Memory B cell (primary cell): ENCODE data around the gene OR10K1.
"Not testable (repeated sequence)": the region's sequence is repeated elsewhere in the genome, so short reads cannot be mapped to it uniquely, and the experiment has no call there.

ENCODE experiments used
- ATAC-seq: fragments of 150-1000 bp; cut with Tn5 transposase; 2 replicates; pipeline ENCODE4 v1.10.0; 2021; ENCODE audit warnings: low read depth, mild to moderate bottlenecking, moderate library complexity
- DNase-seq, 2 donors: peaks; one replicate each; pipeline ENCODE4 v3.0.0; 2022; ENCODE audit warnings: low spot score in 2 of 2
- H3K27ac Mint-ChIP-seq: one replicate; pipeline ENCODE4 v1.8.0; 2022; ENCODE audit warnings: mild to moderate bottlenecking, moderate library complexity, mixed read lengths
- H3K27me3 Mint-ChIP-seq: one replicate; pipeline ENCODE4 v1.8.0; 2022; ENCODE audit warnings: mixed read lengths
- H3K36me3 Mint-ChIP-seq: one replicate; pipeline ENCODE4 v1.8.0; 2022; ENCODE audit warnings: mild to moderate bottlenecking, mixed read lengths
- H3K4me1 Mint-ChIP-seq: one replicate; pipeline ENCODE4 v1.8.0; 2022; ENCODE audit warnings: mixed read lengths
- H3K4me3 Mint-ChIP-seq: one replicate; pipeline ENCODE4 v1.8.0; 2022; ENCODE audit warnings: mild to moderate bottlenecking, moderate library complexity, mixed read lengths
- H3K9me3 Mint-ChIP-seq: one replicate; pipeline ENCODE4 v1.8.0; 2022; ENCODE audit warnings: mixed read lengths

OR10K1 gene, protein sequence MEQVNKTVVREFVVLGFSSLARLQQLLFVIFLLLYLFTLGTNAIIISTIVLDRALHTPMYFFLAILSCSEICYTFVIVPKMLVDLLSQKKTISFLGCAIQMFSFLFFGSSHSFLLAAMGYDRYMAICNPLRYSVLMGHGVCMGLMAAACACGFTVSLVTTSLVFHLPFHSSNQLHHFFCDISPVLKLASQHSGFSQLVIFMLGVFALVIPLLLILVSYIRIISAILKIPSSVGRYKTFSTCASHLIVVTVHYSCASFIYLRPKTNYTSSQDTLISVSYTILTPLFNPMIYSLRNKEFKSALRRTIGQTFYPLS

DNA sequence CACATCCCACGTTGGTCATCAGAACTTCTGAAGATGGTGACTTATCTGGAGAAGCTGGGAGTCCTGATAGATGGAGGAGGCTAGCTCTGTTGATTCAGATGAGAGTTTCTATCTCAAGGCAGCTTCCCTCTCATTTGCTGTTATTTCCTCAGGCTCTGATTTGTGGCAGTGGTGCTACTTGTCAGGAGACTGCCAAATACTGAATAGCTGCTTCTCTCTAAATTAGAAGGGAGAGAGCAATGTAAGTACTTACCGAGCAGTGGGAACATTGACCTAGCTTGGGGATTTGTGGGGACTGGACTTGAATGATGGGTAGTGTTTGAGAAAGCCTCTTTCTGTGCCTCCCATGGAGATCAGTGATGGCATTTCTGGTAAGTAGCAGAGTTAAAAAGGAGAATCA, at the start of gene OR10K1:
TSS of gene OR10K1 (plus strand) at position 301 of the 400 bp plus-strand sequence. CDS start 3,728 bp downstream, outside the sequence.
- Mint-ChIP-seq H3K36me3 (no peaks in the 10 kb centered on the region), H3K4me3 (no peak within 1 kb of the TSS), H3K27ac (no peak within 1 kb of the TSS), H3K9me3 (no peaks in the 10 kb centered on the region), H3K27me3 (peaks cover 3% of the 10 kb centered on the region), H3K4me1 (no peaks in the 10 kb centered on the region)
- no peak for DNase-seq
- ATAC-seq = no peak

DNA sequence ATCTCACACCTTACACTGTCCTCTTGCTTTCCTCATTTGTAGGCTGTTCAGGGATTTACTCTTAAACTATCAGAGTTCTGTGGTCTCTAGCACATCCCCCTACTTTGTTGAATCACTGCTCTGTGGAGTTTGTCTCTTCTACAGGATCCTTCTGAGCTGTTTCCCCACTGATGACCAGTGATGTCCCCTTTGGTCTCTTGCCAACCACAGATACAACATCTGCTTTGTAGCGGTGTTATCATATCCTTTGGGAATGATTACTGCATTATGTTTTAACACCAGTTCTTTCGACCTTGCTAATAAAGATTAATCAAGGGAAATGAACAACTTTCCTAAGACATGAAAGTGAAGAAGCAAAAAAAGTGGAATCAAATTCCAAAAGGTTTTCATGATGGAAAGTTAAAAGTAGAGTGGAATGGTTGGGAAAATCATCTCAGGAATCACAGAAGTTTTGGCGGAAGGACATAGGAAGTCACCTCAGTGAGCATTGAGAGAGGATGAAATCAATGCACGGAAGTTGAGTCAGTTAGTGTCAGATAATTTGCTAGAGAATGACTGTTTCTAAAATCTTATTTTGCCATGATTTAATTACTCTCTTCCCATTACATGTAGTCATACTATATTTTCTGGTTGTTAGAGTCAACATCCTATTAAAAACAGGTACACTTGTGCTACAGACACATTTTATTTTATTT, 46.8 kb upstream of the OR10K1 start:
- DNase-seq = no peak
- H3K4me3 Mint-ChIP-seq = no peak overlapping the region
- no peaks in the 10 kb centered on the region for H3K36me3 Mint-ChIP-seq
- no peaks in the 10 kb centered on the region for H3K9me3 Mint-ChIP-seq
- no peaks in the 10 kb centered on the region for H3K4me1 Mint-ChIP-seq
- H3K27ac Mint-ChIP-seq = no peak overlapping the region
- H3K27me3 Mint-ChIP-seq = no peaks in the 10 kb centered on the region
- no peak for ATAC-seq

DNA sequence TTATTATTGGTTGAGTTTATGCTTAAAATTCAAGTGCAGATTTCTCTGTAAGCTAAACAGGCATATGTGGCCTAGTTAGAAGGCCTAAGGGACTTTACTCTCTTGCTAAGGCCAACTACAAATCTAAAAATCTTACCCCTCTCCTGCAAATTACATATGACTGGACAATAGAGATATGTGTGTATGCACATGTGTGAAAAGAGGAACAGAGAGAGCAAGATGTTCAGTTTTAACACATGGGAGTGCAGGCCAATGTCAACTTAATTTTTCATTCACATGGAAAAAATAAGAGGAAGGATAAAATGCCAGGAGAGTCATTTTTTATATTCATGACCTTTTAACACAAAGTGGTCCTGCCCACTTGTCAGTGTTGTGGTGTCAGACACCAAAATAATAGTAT, 44.0 kb upstream of the OR10K1 start:
- Mint-ChIP-seq H3K9me3 (no peaks in the 10 kb centered on the region), H3K27me3 (no peaks in the 10 kb centered on the region), H3K4me3 (no peak overlapping the region), H3K36me3 (no peaks in the 10 kb centered on the region), H3K27ac (no peak overlapping the region), H3K4me1 (no peaks in the 10 kb centered on the region)
- DNase-seq = no peak
- no peak for ATAC-seq

DNA sequence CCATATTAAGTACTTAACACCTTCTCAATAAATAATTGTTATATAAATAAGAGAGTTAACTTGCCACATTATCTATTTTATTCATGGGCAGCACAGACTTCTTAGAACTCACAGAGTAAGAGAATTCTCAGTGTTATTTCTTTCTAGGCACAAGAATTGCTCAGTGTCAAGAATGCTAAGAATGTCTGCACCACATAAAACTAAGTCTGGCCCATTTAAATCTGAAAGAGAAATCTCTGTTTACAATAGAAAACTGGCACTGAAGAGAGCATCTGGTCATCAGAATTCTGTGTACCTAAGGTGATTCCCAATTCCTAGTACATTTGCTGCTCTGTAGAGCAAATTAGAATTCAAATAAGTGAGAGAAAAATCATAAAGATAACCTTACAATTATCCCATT, 39.4 kb upstream of the OR10K1 start:
- no peak overlapping the region for H3K27ac Mint-ChIP-seq
- no peak overlapping the region for H3K4me3 Mint-ChIP-seq
- no peaks in the 10 kb centered on the region for H3K27me3 Mint-ChIP-seq
- ATAC-seq = no peak
- no peaks in the 10 kb centered on the region for H3K36me3 Mint-ChIP-seq
- DNase-seq = no peak
- no peaks in the 10 kb centered on the region for H3K4me1 Mint-ChIP-seq
- no peaks in the 10 kb centered on the region for H3K9me3 Mint-ChIP-seq

- Mint-ChIP-seq H3K36me3 (peaks cover 2% of the 10 kb centered on the region), H3K4me1 (no peaks in the 10 kb centered on the region), H3K27me3 (no peaks in the 10 kb centered on the region), H3K27ac (no peak overlapping the region), H3K9me3 (peaks cover 2% of the 10 kb centered on the region), H3K4me3 (no peak overlapping the region)
- ATAC-seq (no peak), DNase-seq (no peak)
Observed at GRCh38 chr1:158425027-158425426, 36.6 kb upstream of the OR10K1 start.

GRCh38 chr1:158426137-158426536, 35.5 kb upstream of the OR10K1 start, which contains the start of gene OR10K2:
TSS of gene OR10K2 (minus strand) at chr1:158426237. CDS start at chr1:158420866, 5,371 bp downstream.
- Mint-ChIP-seq H3K4me3 (no peak within 1 kb of the TSS), H3K36me3 (peaks cover 2% of the 10 kb centered on the region), H3K9me3 (peaks cover 5% of the 10 kb centered on the region), H3K4me1 (no peaks in the 10 kb centered on the region), H3K27ac (no peak within 1 kb of the TSS), H3K27me3 (peaks cover 2% of the 10 kb centered on the region)
- no peak for DNase-seq
- no peak for ATAC-seq

DNA sequence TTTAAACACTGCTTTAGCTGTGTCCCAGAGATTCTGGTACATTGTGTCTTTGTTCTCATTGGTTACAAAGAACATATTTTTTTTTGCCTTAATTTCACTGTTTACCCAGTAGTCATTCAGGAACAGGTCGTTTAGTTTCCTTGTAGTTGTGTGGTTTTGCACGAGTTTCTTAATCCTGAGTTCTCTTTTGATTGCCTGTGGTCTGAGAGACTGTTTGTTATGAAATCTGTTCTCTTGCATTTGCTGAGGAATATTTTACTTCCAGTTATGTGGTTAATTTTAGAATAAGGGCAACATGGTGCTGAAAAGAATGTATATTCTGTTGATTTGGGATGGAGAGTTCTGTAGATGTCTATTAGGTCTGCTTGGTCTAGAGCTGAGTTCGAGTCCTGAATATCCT, 31.5 kb upstream of the OR10K1 start:
- H3K9me3 Mint-ChIP-seq, H3K27me3 Mint-ChIP-seq, H3K4me3 Mint-ChIP-seq, H3K27ac Mint-ChIP-seq, H3K36me3 Mint-ChIP-seq, DNase-seq, H3K4me1 Mint-ChIP-seq, ATAC-seq: not testable (repeated sequence)

- Mint-ChIP-seq H3K36me3 (peaks cover 5% of the 10 kb centered on the region), H3K4me3 (no peak overlapping the region), H3K9me3 (peaks cover 8% of the 10 kb centered on the region), H3K27ac (no peak overlapping the region), H3K4me1 (no peaks in the 10 kb centered on the region), H3K27me3 (peaks cover 5% of the 10 kb centered on the region)
- DNase-seq (no peak), ATAC-seq (no peak)
Observed at GRCh38 chr1:158434741-158435140, 26.9 kb upstream of the OR10K1 start.

GRCh38 chr1:158445376-158445775, 16.3 kb upstream of the OR10K1 start:
- Mint-ChIP-seq H3K4me1 (peaks cover 2% of the 10 kb centered on the region), H3K4me3 (no peak overlapping the region), H3K27me3 (peaks cover 9% of the 10 kb centered on the region), H3K27ac (no peak overlapping the region), H3K9me3 (no peaks in the 10 kb centered on the region), H3K36me3 (no peaks in the 10 kb centered on the region)
- ATAC-seq (no peak), DNase-seq (no peak)

DNA sequence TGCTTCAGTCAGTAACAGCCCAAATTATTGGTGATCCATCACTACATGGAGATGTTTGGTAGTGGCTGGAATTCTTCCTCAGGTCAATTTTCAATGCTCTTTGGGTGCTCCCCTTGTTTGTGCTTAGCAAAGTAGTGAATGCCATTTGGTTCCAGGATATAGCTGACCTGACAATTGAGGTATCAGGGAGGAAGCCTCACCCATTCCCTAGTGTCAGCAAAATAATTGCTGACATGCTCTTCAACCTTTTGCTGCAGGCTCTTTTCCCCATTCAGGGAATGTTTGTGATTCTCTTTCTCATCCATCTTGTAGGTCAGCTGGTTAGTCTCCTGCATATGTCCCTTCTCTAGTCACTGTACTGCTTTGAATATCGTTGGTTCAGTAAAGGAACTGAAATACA, 7.1 kb upstream of the OR10K1 start:
- ATAC-seq = no peak
- no peak for DNase-seq
- no peaks in the 10 kb centered on the region for H3K4me1 Mint-ChIP-seq
- no peak overlapping the region for H3K4me3 Mint-ChIP-seq
- H3K27me3 Mint-ChIP-seq = peaks cover 5% of the 10 kb centered on the region
- no peak overlapping the region for H3K27ac Mint-ChIP-seq
- H3K9me3 Mint-ChIP-seq = peaks cover 7% of the 10 kb centered on the region
- peaks cover 8% of the 10 kb centered on the region for H3K36me3 Mint-ChIP-seq

- Mint-ChIP-seq H3K27me3 (peaks cover 2% of the 10 kb centered on the region), H3K9me3 (no peaks in the 10 kb centered on the region), H3K27ac (no peak overlapping the region), H3K36me3 (peaks cover 2% of the 10 kb centered on the region), H3K4me1 (no peaks in the 10 kb centered on the region), H3K4me3 (no peak overlapping the region)
- no peak for ATAC-seq
- no peak for DNase-seq
Observed at GRCh38 chr1:158457246-158457645, 4.4 kb upstream of the OR10K1 start.

DNA sequence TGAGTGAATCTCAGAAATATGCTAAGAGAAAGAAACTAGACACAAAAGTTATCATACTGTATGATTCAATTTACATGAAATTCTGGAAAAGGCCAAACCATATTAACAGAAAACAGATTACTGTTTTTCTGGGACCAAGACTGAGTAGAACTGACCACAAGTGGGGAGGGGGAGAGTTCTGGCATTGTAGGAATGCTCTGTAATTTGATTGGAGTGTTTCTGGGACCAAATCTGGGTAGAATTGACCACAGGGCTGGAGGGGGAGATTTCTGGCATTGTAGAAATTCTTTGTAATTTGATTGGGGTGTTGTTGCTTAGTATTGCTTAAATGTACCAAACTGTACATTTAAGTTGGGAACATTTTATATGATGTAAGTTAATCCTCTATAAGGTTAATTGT, 3.4 kb upstream of the OR10K1 start:
- DNase-seq = no peak
- no peak overlapping the region for H3K4me3 Mint-ChIP-seq
- no peaks in the 10 kb centered on the region for H3K4me1 Mint-ChIP-seq
- no peak overlapping the region for H3K27ac Mint-ChIP-seq
- no peak for ATAC-seq
- peaks cover 2% of the 10 kb centered on the region for H3K27me3 Mint-ChIP-seq
- H3K9me3 Mint-ChIP-seq = no peaks in the 10 kb centered on the region
- H3K36me3 Mint-ChIP-seq = peaks cover 2% of the 10 kb centered on the region

- Mint-ChIP-seq H3K9me3 (no peaks in the 10 kb centered on the region), H3K36me3 (no peaks in the 10 kb centered on the region), H3K4me3 (no peak within 1 kb of the TSS), H3K27me3 (no peaks in the 10 kb centered on the region), H3K4me1 (no peaks in the 10 kb centered on the region), H3K27ac (no peak within 1 kb of the TSS)
- ATAC-seq = no peak
- DNase-seq = no peak
Observed at GRCh38 chr1:158471920-158472319, 10.3 kb downstream of the OR10K1 start, which contains the start of gene OR10R2. TSS of gene OR10R2 (plus strand) at chr1:158472220. CDS start at chr1:158472326, 106 bp downstream.

DNA sequence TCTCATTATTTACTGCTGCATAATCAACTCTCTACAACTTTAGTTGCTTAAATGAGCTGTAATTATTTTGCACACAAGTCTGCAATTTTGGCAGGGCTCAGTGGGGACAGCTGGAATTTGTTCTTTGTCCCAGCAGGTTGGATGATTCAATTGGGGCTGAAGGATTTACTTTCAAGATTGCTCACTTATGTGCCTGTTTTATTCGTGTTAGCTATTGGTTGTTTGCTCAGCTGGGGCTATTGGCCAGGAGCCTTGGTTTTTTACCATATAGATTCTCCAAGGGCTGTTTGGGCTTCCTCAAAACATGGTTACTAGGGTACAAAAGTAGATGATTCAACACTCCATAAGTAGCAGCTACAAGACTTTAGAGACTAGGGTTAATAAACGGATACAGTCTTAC, 23.8 kb downstream of the OR10K1 start:
- H3K4me3 Mint-ChIP-seq = no peak overlapping the region
- H3K36me3 Mint-ChIP-seq = no peaks in the 10 kb centered on the region
- DNase-seq (no peak), ATAC-seq (no peak)
- H3K27me3 Mint-ChIP-seq = no peaks in the 10 kb centered on the region
- H3K4me1 Mint-ChIP-seq = no peaks in the 10 kb centered on the region
- H3K27ac Mint-ChIP-seq = no peak overlapping the region
- no peaks in the 10 kb centered on the region for H3K9me3 Mint-ChIP-seq
